Glomerular visceral epithelial cell (primary cell): ENCODE results near the gene SUPT5H.
A peak's percentile ranks its signal among the peaks of the same experiment; 100 is the strongest.

Experiments used
- DNase-seq: peaks from one replicate; pipeline ENCODE4 v3.0.0-alpha.2; 2016; ENCODE audit errors: extremely low spot score

SUPT5H gene

DNA sequence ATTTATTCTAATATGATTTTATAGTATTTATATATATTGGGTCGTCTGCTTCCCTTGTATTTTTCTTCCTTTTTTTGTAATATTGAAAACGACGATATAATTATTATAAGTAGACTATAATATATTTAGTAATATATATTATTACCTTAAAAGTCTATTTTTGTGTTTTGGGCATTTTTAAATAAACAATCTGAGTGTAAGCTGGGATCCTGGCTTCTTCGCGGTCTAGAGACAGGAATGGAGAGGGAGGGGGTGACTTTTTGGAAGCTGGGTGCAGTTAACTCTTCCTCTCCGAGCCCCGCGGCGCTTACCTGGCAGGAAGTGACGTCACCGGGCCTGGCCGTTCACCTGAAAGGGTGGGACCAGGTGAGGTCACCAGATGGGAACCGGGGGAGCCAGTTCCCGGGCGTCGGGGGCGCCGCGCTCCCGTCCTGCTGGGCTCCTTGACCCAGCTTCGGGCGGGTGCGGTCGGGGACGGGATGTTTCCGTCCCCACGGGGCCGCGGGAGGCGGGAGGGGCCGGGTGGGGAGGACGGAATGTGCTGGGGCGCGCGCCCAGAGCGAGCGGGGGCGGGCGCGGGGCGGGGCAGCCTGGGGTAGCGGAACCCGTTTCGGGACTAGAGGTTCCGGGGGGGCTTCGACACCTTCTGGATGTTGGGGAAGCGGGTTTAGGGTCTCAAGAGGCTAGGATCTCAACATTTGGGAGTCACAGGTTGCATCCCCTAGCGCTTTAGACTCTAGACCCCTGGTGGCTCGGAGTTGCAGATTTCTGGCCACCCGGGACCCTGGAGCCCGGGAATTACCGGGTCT is 36.0 kb upstream of the SUPT5H start:
- DNase-seq = peak; percentile 57

GRCh38 chr19:39410017-39410830 is 35.2 kb upstream of the SUPT5H start:
- peak; percentile 41 for DNase-seq

DNA sequence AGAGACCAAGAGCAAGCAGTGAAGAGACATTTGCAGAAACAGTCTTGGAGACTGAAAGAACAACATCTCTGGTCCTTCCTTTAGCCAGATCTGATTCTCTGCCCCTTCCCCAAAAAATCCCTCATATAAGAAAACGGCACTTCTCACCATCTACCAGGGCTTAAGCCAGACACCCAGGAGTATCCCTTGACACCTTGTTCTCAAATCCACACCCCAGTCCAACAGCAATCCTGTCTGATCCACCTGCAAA is 34.6 kb upstream of the SUPT5H start:
- no peak for DNase-seq

DNA sequence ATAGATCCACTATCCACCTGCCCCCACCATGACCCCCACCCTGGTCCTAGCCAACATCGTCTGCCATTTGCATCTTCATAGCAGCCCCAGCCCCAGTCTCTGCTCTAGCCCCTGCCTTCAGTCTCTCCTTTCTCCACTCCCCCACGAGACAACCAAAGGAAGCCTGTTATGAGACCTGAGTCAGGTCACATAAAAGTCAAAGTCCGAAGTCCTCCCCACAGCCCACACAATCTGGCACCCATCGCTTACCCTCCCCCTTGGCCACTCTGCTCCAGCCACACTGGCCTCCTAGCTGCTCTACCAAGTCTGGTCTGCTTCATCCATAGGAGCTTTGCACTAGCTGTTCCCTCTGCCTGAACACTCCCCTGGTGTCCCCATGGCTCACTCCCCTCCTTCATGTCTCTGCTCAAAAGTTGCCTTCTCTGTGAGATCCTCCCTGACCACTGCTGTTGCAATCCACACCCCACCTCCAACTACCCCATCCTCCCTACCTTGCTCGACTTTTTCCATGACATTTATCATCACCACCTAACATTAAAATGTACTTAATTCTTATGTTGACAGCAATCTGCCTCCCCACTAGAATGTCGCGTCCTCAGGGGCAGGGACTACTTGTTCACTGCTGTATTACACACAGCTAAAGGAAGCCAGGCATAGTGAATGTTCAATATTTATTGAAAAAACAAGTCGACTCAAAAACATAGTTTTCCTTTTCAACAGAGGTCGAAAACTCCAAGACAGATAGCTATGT is 34.1 kb upstream of the SUPT5H start:
- no peak for DNase-seq

GRCh38 chr19:39411832-39412099 is 33.6 kb upstream of the SUPT5H start:
- DNase-seq = peak; percentile 94

- DNase-seq = peak; percentile 100
Measured at GRCh38 chr19:39412100-39412866, 33.1 kb upstream of the SUPT5H start, which contains the start of gene PLEKHG2. PLEKHG2 (plus strand) TSS chr19:39412669; CDS start chr19:39414087, 1,418 bp downstream.

DNA sequence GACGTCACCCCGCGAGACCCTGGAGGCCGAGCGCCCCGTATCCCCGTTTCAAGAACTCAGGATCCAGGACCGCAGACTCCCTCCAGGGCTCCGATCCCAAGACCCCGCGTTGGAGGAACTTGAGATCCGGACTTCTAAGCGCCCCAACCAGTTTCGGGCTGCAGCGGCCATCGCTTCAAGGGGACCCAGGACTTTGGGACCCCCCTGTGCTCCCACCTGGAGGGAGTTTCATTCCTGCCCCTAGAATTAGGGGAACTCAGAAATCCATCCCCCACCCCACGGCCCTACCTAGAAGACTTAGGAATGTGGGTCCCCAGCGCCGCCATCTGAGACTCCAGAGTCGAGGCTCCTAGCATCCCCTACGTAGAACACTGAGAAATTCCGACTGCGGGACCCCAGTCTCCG is 32.5 kb upstream of the SUPT5H start:
- no peak for DNase-seq

- peak; percentile 55 for DNase-seq
Measured at GRCh38 chr19:39413272-39413910, 32.0 kb upstream of the SUPT5H start.

DNA sequence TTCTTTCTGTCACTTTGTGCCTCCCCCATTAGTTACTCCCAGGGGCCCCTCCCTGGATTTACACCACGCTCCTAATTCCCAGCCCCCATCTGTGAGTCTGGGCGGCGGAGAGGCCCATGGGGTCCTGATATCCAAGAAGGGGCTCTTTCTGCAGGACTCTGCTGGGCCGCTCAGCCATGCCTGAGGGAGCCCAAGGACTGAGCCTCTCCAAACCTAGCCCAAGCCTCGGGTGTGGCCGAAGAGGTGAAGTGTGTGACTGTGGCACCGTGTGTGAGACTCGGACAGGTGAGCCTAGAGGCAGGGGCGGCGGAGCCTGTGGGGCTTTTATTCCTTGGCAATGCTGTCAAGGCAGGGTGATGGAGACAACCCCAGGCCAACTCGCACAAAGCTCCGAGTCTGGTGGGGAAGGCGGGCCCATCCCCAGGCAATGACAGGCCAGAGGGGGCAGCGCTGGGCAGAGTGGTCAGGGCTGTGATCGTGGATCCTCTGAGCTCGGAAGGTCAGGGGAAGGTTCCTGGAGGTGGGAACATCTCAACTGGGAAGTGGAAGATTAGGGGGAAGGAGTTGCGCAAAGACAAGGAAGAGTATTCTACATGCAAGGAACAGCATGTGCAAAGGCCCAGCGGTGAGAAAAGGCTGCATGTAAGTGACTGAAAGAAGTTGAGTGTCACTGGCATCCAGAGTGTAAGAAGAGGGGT is 31.3 kb upstream of the SUPT5H start:
- DNase-seq = peak; percentile 45

GRCh38 chr19:39415111-39416046 is 30.0 kb upstream of the SUPT5H start:
- no peak for DNase-seq

GRCh38 chr19:39416152-39417120 is 28.9 kb upstream of the SUPT5H start:
- DNase-seq = no peak

- no peak for DNase-seq
Measured at GRCh38 chr19:39417463-39418181, 27.8 kb upstream of the SUPT5H start.

GRCh38 chr19:39419003-39419402 is 26.4 kb upstream of the SUPT5H start:
- DNase-seq = no peak

DNA sequence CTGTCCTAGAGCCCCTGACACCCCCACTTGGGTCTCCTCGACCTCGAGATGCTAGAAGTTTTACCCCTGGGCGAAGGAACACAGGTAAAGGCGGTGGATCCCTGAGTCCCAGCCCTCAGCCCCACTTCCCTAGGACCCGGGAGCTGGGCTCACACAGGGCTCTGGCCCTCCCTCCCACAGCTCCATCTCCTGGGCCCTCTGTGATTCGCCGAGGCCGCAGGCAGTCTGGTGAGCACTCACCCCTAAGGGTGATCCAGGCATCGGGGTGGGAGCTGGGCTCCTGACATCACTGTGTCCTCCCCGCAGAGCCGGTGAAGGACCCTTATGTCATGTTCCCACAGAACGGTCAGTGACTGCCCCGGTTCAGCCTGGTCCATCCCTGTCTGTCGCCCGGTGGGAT is 24.6 kb upstream of the SUPT5H start:
- no peak for DNase-seq

DNA sequence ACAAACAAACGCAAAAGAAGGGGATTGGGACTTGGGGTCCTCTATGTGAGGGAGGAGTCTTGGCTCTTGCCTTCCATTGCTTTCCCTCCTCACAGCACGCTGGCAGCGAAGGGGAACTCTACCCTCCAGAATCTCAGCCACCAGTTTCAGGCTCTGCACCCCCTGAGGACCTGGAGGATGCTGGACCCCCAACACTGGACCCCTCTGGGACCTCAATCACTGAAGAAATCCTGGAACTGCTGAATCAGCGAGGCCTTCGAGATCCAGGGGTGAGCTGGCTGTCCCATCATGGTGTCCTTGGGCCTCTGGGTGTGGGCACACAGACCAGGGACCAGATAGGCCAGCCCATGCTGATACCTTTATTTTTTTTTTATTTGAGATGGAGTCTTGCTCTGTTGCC is 23.4 kb upstream of the SUPT5H start:
- no peak for DNase-seq

GRCh38 chr19:39423258-39424086 is 21.9 kb upstream of the SUPT5H start:
- no peak for DNase-seq

GRCh38 chr19:39424934-39425333 is 20.4 kb upstream of the SUPT5H start:
- no peak for DNase-seq
